IMR-90 (cell line): ENCODE measurements around the gene NRN1. TPM values are rescaled to one million over a fixed set of nuclear protein-coding genes. Genes with fewer than 3 reads are reported as not detected.

Experiments used
- ATAC-seq: fragments of 200-7000 bp; cut with Tn5 transposase; 2 replicates; pipeline ENCODE4 v1.9.1; 2020; ENCODE audit warnings: low read depth, mild to moderate bottlenecking, moderate library complexity
- BruUV-seq: library from RNA; stranded (reverse); fragments of 400-500 nt; replicated peaks from 2 replicates; lab custom pipeline; 2021; lab: Mats Ljungman, UMichigan
- CTCF ChIA-PET: fragments of 300-600 bp; formaldehyde crosslinking; extraction: SDS; loops from one replicate; lab custom pipeline; 2021; ENCODE audit warnings: antibody characterized with exemption; lab: Yijun Ruan, JAX
- POLR2A ChIA-PET: fragments of 300-600 bp; sonication (Branson Sonifier 250); formaldehyde crosslinking; loops from one replicate; lab custom pipeline; 2022; ENCODE audit warnings: antibody characterized with exemption; ENCODE audit not compliant: unreplicated experiment; lab: Charles Lee
- DNase-seq: peaks from one replicate; pipeline ENCODE4 v3.0.0; 2013
- H2AFZ ChIP-seq: replicated peaks from 2 replicates; pipeline ENCODE3; 2013; ENCODE audit warnings: low read length, mild to moderate bottlenecking; ENCODE audit not compliant: poor library complexity
- H2AK5ac ChIP-seq: 2 replicates; pipeline ENCODE4 v1.6.1; 2013; ENCODE audit warnings: low read depth, low read length, inconsistent platforms
- H2AK9ac ChIP-seq: replicated peaks from 2 replicates; pipeline ENCODE3; 2013; ENCODE audit warnings: mild to moderate bottlenecking, low read depth, low read length, moderate library complexity; ENCODE audit not compliant: poor library complexity
- H2BK120ac ChIP-seq: 2 replicates; pipeline ENCODE4 v1.6.1; 2013; ENCODE audit warnings: low read depth, low read length, inconsistent platforms
- H2BK15ac ChIP-seq: 3 replicates; pipeline ENCODE4 v1.6.1; 2013; ENCODE audit warnings: low read depth, low read length, inconsistent platforms
- H2BK20ac ChIP-seq: 2 replicates; pipeline ENCODE4 v1.6.1; 2013; ENCODE audit warnings: low read depth, mild to moderate bottlenecking, inconsistent platforms, low read length, moderate library complexity
- H2BK5ac ChIP-seq: 2 replicates; pipeline ENCODE4 v1.6.1; 2013; ENCODE audit warnings: mild to moderate bottlenecking, low read depth, low read length, inconsistent platforms; ENCODE audit not compliant: poor library complexity, severe bottlenecking
- H3K14ac ChIP-seq: replicated peaks from 2 replicates; pipeline ENCODE4 v1.6.1; 2013; ENCODE audit warnings: low read depth, low read length, inconsistent platforms
- H3K18ac ChIP-seq: 2 replicates; pipeline ENCODE4 v1.6.1; 2013; ENCODE audit warnings: low read depth, low read length, control low read depth
- H3K23ac ChIP-seq: 2 replicates; pipeline ENCODE4 v1.6.1; 2013; ENCODE audit warnings: low read depth, low read length, inconsistent platforms
- H3K27ac ChIP-seq: 2 replicates; pipeline ENCODE4 v1.5.1; 2013; ENCODE audit warnings: mild to moderate bottlenecking, control low read depth, low read length; ENCODE audit not compliant: insufficient read depth
- H3K27me3 ChIP-seq: 2 replicates; pipeline ENCODE4 v1.6.1; 2013; ENCODE audit warnings: low read length; ENCODE audit not compliant: control insufficient read depth, insufficient read depth
- H3K36me3 ChIP-seq: 2 replicates; pipeline ENCODE4 v1.6.1; 2013; ENCODE audit warnings: low read length, mixed read lengths; ENCODE audit not compliant: control insufficient read depth, insufficient read depth
- H3K4ac ChIP-seq: 2 replicates; pipeline ENCODE4 v1.6.1; 2013; ENCODE audit warnings: low read depth, low read length, inconsistent platforms
- H3K4me1 ChIP-seq: 2 replicates; pipeline ENCODE4 v1.6.1; 2013; ENCODE audit warnings: low read length, mixed read lengths; ENCODE audit not compliant: control insufficient read depth, insufficient read depth
- H3K4me2 ChIP-seq: 2 replicates; pipeline ENCODE4 v1.6.1; 2013; ENCODE audit warnings: low read depth, mild to moderate bottlenecking, control low read depth, low read length, moderate library complexity
- H3K4me3 ChIP-seq: 2 replicates; pipeline ENCODE4 v1.5.1; 2013; ENCODE audit warnings: low read depth, mild to moderate bottlenecking, control low read depth, low read length, moderate library complexity; ENCODE audit not compliant: insufficient read depth
- H3K56ac ChIP-seq: 2 replicates; pipeline ENCODE4 v1.6.1; 2013; ENCODE audit warnings: low read length, inconsistent platforms; ENCODE audit not compliant: insufficient read depth; ENCODE audit errors: extremely low read depth
- H3K79me1 ChIP-seq, 2 experiments: 2 replicates each; pipeline ENCODE4 v1.6.1; 2013; ENCODE audit warnings: low read length in 2 of 2, inconsistent platforms in 1 of 2, low read depth in 1 of 2
- H3K9ac ChIP-seq: 2 replicates; pipeline ENCODE4 v1.6.1; 2013; ENCODE audit warnings: low read depth, low read length, control low read depth
- H3K9me1 ChIP-seq: 2 replicates; pipeline ENCODE4 v1.6.1; 2013; ENCODE audit warnings: low read length, inconsistent platforms; ENCODE audit not compliant: insufficient read depth
- H3K9me3 ChIP-seq: 2 replicates; pipeline ENCODE4 v1.6.1; 2013; ENCODE audit warnings: low read length; ENCODE audit not compliant: control insufficient read depth, insufficient read depth
- H4K20me1 ChIP-seq: 2 replicates; pipeline ENCODE4 v1.6.1; 2013; ENCODE audit warnings: low read length, inconsistent platforms; ENCODE audit not compliant: insufficient read depth
- H4K5ac ChIP-seq: 2 replicates; pipeline ENCODE4 v1.6.1; 2013; ENCODE audit warnings: mild to moderate bottlenecking, low read depth, low read length, control low read depth
- H4K8ac ChIP-seq, 2 experiments: 2 replicates each; pipeline ENCODE4 v1.6.1; 2013; ENCODE audit warnings: low read depth in 2 of 2, low read length in 2 of 2, control low read depth in 1 of 2, inconsistent platforms in 1 of 2
- H4K91ac ChIP-seq: 2 replicates; pipeline ENCODE4 v1.6.1; 2013; ENCODE audit warnings: low read depth, low read length, inconsistent platforms; ENCODE audit not compliant: insufficient read depth
- BHLHE40 ChIP-seq: fragments of 150-350 bp; IDR thresholded peaks from 2 replicates; pipeline ENCODE4 v1.6.1; 2016; ENCODE audit warnings: mild to moderate bottlenecking, low read depth, low read length
- CHD1 ChIP-seq: IDR thresholded peaks from 2 replicates; pipeline ENCODE4 v1.6.1; 2012; ENCODE audit warnings: low read depth, low read length, improper control_type of control experiment
- ELK1 ChIP-seq: fragments of 150-350 bp; IDR thresholded peaks from 2 replicates; pipeline ENCODE4 v1.6.1; 2016; ENCODE audit warnings: low read depth, mild to moderate bottlenecking, low read length, moderate library complexity, borderline replicate concordance
- MAFK ChIP-seq: IDR thresholded peaks from 2 replicates; pipeline ENCODE4 v1.6.1; 2012; ENCODE audit warnings: low read depth, low read length, improper control_type of control experiment
- MAZ ChIP-seq: IDR thresholded peaks from 2 replicates; pipeline ENCODE4 v1.6.1; 2012; ENCODE audit warnings: low read depth, mild to moderate bottlenecking, low read length, improper control_type of control experiment, moderate library complexity, borderline replicate concordance
- MXI1 ChIP-seq: IDR thresholded peaks from 2 replicates; pipeline ENCODE4 v1.6.1; 2012; ENCODE audit warnings: low read depth, mild to moderate bottlenecking, low read length, moderate library complexity, borderline replicate concordance
- RFX5 ChIP-seq: IDR thresholded peaks from 2 replicates; pipeline ENCODE4 v1.8.0; 2012; ENCODE audit warnings: low read depth, mild to moderate bottlenecking, low read length, moderate library complexity
- SMC3 ChIP-seq: fragments of 150-350 bp; IDR thresholded peaks from 2 replicates; pipeline ENCODE4 v1.6.1; 2016; ENCODE audit warnings: low read depth, mild to moderate bottlenecking, antibody characterized with exemption, low read length, moderate library complexity
- USF2 ChIP-seq: fragments of 150-350 bp; IDR thresholded peaks from 2 replicates; pipeline ENCODE4 v1.6.1; 2017; ENCODE audit warnings: mild to moderate bottlenecking, antibody characterized with exemption, low read length, low read depth
- WGBS, 2 experiments: methylation state at CpG; one replicate each; pipeline versions ENCODE4 v1.1.5 to v1.1.7; 2013; ENCODE audit warnings: missing lambda C conversion rate in 2 of 2; ENCODE audit not compliant: insufficient read length in 1 of 2; ENCODE audit errors: extremely low coverage in 2 of 2; 5-methylcytosine and 5-hydroxymethylcytosine counted together
- dilution Hi-C: fragments of 300-500 bp; cut with HindIII; formaldehyde crosslinking; loops from one replicate; pipeline ENCODE4 v1.14.3; 2018; ENCODE audit warnings: low sequenced_read_pairs; ENCODE audit not compliant: unreplicated experiment
- in situ Hi-C: fragments of 300-500 bp; cut with MboI; formaldehyde crosslinking; loops from 3 replicates; pipeline ENCODE4 v1.14.3; 2019; ENCODE audit warnings: low sequenced_read_pairs, inconsistent platforms, mixed read lengths
- intact Hi-C: fragments of 100-400 bp; cut with micrococcal nuclease; formaldehyde crosslinking; loops from 2 replicates; pipeline ENCODE4 v1.10.0; 2022
- polyA plus RNA-seq, 3 experiments: library from polyadenylated mRNA; depleted of rRNA; stranded (reverse); fragments of >200 nt; gene quantifications; 2 replicates each; pipeline ENCODE4 v1.2.3, GENCODE V29; 2012; ENCODE audit warnings: low replicate concordance in 1 of 3
- total RNA-seq: library from RNA; depleted of rRNA; stranded (reverse); fragments of >200 nt; gene quantifications from 2 replicates; pipeline ENCODE4 v1.2.3, GENCODE V29; 2012
- TF ChIP-seq, protein P1 (sequence below): conservative IDR thresholded peaks from 2 replicates; pipeline ENCODE4 v1.5.1; 2012; ENCODE audit warnings: mild to moderate bottlenecking, low read depth, low read length, improper control_type of control experiment

NRN1 gene
- total and polyA plus RNA-seq, 2 of the 4 experiments (the other 2 are of a cell fraction): not detected

DNA sequence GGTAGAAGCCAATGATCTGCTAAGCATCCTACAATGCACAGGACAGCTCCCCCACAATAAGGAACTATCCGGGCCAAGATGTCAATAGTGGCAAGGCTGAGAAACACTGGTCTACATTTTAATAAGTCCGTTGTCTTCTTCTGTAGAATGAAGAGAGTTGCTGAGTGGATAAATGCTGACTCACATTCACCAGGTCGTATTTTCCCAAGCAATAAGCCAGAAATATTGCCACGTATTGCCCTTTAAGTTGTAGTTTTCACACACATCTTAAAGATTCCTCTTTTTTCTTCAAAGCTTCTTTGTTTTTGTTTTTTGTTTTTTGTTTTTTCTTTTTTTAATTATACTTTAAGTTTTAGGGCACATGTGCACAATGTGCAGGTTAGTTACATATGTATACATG, 30.5 kb upstream of the NRN1 start:
- no peak overlapping the region for H3K23ac ChIP-seq
- intact Hi-C loops: no loop called here
- peaks cover 7% of the 10 kb centered on the region for H3K9me3 ChIP-seq
- TF ChIP-seq RFX5 (no peak), MAZ (no peak), SMC3 (no peak), BHLHE40 (no peak), MXI1 (no peak), ELK1 (no peak), CHD1 (no peak), MAFK (no peak), USF2 (no peak)
- TF ChIP-seq, protein P1, sequence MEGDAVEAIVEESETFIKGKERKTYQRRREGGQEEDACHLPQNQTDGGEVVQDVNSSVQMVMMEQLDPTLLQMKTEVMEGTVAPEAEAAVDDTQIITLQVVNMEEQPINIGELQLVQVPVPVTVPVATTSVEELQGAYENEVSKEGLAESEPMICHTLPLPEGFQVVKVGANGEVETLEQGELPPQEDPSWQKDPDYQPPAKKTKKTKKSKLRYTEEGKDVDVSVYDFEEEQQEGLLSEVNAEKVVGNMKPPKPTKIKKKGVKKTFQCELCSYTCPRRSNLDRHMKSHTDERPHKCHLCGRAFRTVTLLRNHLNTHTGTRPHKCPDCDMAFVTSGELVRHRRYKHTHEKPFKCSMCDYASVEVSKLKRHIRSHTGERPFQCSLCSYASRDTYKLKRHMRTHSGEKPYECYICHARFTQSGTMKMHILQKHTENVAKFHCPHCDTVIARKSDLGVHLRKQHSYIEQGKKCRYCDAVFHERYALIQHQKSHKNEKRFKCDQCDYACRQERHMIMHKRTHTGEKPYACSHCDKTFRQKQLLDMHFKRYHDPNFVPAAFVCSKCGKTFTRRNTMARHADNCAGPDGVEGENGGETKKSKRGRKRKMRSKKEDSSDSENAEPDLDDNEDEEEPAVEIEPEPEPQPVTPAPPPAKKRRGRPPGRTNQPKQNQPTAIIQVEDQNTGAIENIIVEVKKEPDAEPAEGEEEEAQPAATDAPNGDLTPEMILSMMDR: no peak
- no peak for ATAC-seq
- H2AFZ ChIP-seq: no peak overlapping the region
- dilution Hi-C loops: no loop called here
- no peak overlapping the region for H3K27ac ChIP-seq
- no peaks in the 10 kb centered on the region for H3K4me1 ChIP-seq
- no peak overlapping the region for H3K9ac ChIP-seq
- H3K14ac ChIP-seq: no peak overlapping the region
- no TSS peak for BruUV-seq
- H3K56ac ChIP-seq: no peak overlapping the region
- DNase-seq: no peak
- H2BK5ac ChIP-seq: no peak overlapping the region
- no peaks in the 10 kb centered on the region for H3K79me1 ChIP-seq
- no peak overlapping the region for H3K4ac ChIP-seq
- no peak overlapping the region for H2BK20ac ChIP-seq
- no peaks in the 10 kb centered on the region for H3K36me3 ChIP-seq
- no peak overlapping the region for H4K91ac ChIP-seq
- no peaks in the 10 kb centered on the region for H4K20me1 ChIP-seq
- H4K8ac ChIP-seq: no peak overlapping the region
- no peak overlapping the region for H4K5ac ChIP-seq
- whole genome bisulfite sequencing, 2 experiments: no CpG with 5 or more reads among the region's 4 CpGs
- H3K9me1 ChIP-seq: no peaks in the 10 kb centered on the region
- ChIA-PET CTCF (no interaction called here), POLR2A (no interaction called here)
- H2AK9ac ChIP-seq: no peak overlapping the region
- no peak overlapping the region for H3K4me2 ChIP-seq
- no peak overlapping the region for H3K4me3 ChIP-seq
- H2BK15ac ChIP-seq: no peak overlapping the region
- H3K18ac ChIP-seq: no peak overlapping the region
- in situ Hi-C loops: no loop called here
- no peak overlapping the region for H2BK120ac ChIP-seq
- no peak overlapping the region for H2AK5ac ChIP-seq
- no peaks in the 10 kb centered on the region for H3K27me3 ChIP-seq
